GM12801 (cell line): ENCODE data around the gene URB2.

Experiments
- CTCF ChIP-seq: IDR thresholded peaks from one replicate; pipeline ENCODE4 v1.5.1; 2011; ENCODE audit warnings: control low read depth; ENCODE audit not compliant: insufficient read length; ENCODE audit errors: extremely low read depth

Gene URB2

GRCh38 chr1:229625915-229626831, at the start of gene URB2, which contains the start of gene TAF5L:
Gene URB2 (plus strand): TSS chr1:229626247. CDS start chr1:229627634, 1,387 bp downstream.
Gene TAF5L (minus strand): TSS chr1:229626122. CDS start chr1:229614482, 11,640 bp downstream.
- TF ChIP-seq CTCF: no peak

DNA sequence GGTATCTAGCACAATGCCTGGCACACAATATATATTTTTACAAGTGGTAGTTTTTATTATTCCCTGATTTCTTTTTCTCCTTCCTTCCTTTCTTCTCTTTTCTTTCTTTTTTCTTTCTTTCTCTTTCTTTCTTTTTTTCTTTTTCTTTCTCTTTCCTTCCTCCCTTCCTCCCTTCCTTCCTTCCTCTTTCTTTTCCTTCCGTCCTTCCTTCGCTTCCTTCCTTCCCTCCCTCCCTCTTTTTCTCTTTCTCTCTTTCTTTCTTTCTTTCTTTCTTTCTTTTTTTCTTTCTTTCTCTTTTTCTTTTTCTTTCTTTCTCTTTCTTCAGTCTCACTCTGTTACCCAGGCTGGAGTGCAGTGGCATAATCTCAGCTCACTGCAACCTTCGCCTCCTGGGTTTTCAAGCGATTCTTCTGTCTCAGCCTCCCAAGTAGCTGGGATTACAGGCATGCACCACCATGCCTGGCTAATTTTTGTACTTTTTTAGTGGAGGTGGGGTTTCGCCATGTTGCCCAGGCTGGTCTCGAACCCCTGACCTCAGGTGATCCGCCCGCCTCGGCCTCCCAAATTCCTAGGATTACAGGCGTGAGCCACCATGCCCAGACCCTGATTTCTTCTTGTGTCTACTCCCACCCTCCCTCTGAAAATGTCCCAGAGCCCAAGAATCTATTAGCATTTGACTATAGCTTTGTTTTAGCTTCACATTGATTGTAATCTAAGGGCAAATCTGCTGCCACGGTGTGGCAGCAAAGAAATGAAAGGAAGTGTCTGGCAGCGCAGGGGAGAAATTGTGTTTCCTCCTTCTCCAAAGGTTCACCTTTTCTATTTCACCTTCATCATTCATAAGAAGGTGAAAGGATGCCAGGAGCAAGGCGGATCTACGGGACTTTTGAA, 47.6 kb upstream of the URB2 start:
- TF ChIP-seq CTCF: no peak

- TF ChIP-seq CTCF: no peak
These were observed 46.9 kb upstream of the URB2 start for GRCh38 chr1:229579059-229579673.

GRCh38 chr1:229581485-229581884, 44.6 kb upstream of the URB2 start:
- no peak for TF ChIP-seq CTCF

GRCh38 chr1:229582011-229582694, 43.9 kb upstream of the URB2 start:
- no peak for TF ChIP-seq CTCF

DNA sequence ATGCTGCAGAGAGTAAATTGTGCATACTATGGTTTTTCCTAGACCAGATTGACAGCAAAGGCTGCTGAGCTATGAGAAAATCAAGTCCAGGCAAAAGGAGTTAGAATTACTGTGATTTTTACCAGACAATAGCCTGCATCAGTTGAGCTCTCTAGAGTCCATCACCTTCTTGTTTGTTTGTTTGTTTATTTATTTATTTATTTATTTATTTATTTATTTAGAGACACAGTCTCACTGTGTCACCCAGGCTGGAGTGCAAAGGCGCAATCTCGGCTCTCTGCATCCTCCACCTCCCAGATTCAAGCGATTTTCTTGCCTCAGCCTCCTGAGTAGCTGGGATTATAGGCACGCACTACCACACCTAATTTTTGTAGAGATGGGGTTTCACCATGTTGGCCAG, 43.3 kb upstream of the URB2 start:
- no peak for TF ChIP-seq CTCF
